ENCODE results near the gene SOX5.

The SOX5 gene

GRCh38 chr12:23559268-23559753 lies 390.2 kb downstream of the SOX5 start:
- H3K9me3 ChIP-seq (ENCODE audit: insufficient read depth, low read depth, low read length), result no peaks in the 10 kb centered on the region
- H3K79me2 ChIP-seq (ENCODE audit: insufficient read depth, low read length), result no peaks in the 10 kb centered on the region
- H3K4me1 ChIP-seq (ENCODE audit: insufficient read depth, low read length, poor library complexity, severe bottlenecking), result no peaks in the 10 kb centered on the region
- no peaks in the 10 kb centered on the region for H4K20me1 ChIP-seq (ENCODE audit: insufficient read depth, low read length, poor library complexity, severe bottlenecking)
- H3K9ac ChIP-seq (ENCODE audit: low read depth, low read length, poor library complexity, severe bottlenecking), result no peak overlapping the region
- no peak for TF ChIP-seq EZH2phosphoT487 (IDR thresholded peaks at IDR 0.05; ENCODE audit: borderline replicate concordance)
- TF ChIP-seq, protein P1, sequence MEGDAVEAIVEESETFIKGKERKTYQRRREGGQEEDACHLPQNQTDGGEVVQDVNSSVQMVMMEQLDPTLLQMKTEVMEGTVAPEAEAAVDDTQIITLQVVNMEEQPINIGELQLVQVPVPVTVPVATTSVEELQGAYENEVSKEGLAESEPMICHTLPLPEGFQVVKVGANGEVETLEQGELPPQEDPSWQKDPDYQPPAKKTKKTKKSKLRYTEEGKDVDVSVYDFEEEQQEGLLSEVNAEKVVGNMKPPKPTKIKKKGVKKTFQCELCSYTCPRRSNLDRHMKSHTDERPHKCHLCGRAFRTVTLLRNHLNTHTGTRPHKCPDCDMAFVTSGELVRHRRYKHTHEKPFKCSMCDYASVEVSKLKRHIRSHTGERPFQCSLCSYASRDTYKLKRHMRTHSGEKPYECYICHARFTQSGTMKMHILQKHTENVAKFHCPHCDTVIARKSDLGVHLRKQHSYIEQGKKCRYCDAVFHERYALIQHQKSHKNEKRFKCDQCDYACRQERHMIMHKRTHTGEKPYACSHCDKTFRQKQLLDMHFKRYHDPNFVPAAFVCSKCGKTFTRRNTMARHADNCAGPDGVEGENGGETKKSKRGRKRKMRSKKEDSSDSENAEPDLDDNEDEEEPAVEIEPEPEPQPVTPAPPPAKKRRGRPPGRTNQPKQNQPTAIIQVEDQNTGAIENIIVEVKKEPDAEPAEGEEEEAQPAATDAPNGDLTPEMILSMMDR (conservative IDR thresholded peaks at IDR 0.05; ENCODE audit: low read length), result no peak
- H3K4me3 ChIP-seq (ENCODE audit: low read length, poor library complexity, severe bottlenecking), result no peak overlapping the region
- H3K36me3 ChIP-seq (ENCODE audit: insufficient read depth, low read length), result no peaks in the 10 kb centered on the region
- no peaks in the 10 kb centered on the region for H3K27me3 ChIP-seq (ENCODE audit: insufficient read depth, low read length, poor library complexity, severe bottlenecking)
- H3K4me2 ChIP-seq (ENCODE audit: low read depth, low read length, poor library complexity, severe bottlenecking), result no peak overlapping the region
- no peak overlapping the region for H2AFZ ChIP-seq (ENCODE audit: low read length)
- H3K9me2 ChIP-seq (replicated peaks; ENCODE audit: low read depth, low read length), result no peaks in the 10 kb centered on the region
- no peaks in the 10 kb centered on the region for H3F3A ChIP-seq (ENCODE audit: low read depth)

DNA sequence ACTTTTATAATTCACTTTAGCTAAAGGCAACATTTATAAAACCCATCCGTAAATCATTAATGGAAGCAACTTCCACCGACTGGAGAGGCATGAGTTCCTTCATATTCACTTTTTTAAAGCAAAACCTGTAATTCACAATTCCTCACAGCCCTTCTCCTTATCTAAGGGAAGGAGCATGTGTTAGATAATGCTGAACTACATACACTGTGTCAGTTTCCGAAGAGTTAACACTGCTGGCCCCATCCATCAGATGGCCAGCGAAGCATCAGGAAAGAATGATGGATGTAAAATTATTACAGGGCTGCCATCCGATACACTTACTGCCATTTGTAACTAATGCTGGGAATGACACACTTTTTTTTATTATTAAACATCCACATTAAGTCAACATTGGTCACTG lies 392.8 kb downstream of the SOX5 start:
- Histone ChIP-seq H3F3A (ENCODE audit: low read depth) (no peaks in the 10 kb centered on the region), H3K9me2 (replicated peaks; ENCODE audit: low read depth, low read length) (no peaks in the 10 kb centered on the region), H3K9ac (ENCODE audit: low read depth, low read length, poor library complexity, severe bottlenecking) (no peak overlapping the region), H3K4me2 (ENCODE audit: low read depth, low read length, poor library complexity, severe bottlenecking) (no peak overlapping the region), H2AFZ (ENCODE audit: low read length) (no peak overlapping the region), H3K36me3 (ENCODE audit: insufficient read depth, low read length) (no peaks in the 10 kb centered on the region), H3K9me3 (ENCODE audit: insufficient read depth, low read depth, low read length) (no peaks in the 10 kb centered on the region), H3K27me3 (ENCODE audit: insufficient read depth, low read length, poor library complexity, severe bottlenecking) (no peaks in the 10 kb centered on the region), H3K79me2 (ENCODE audit: insufficient read depth, low read length) (no peaks in the 10 kb centered on the region), H3K4me3 (ENCODE audit: low read length, poor library complexity, severe bottlenecking) (no peak overlapping the region), H3K4me1 (ENCODE audit: insufficient read depth, low read length, poor library complexity, severe bottlenecking) (no peaks in the 10 kb centered on the region), H4K20me1 (ENCODE audit: insufficient read depth, low read length, poor library complexity, severe bottlenecking) (no peaks in the 10 kb centered on the region)
- TF ChIP-seq, protein P1 (conservative IDR thresholded peaks at IDR 0.05; ENCODE audit: low read length), result no peak
- TF ChIP-seq EZH2phosphoT487 (IDR thresholded peaks at IDR 0.05; ENCODE audit: borderline replicate concordance), result no peak

DNA sequence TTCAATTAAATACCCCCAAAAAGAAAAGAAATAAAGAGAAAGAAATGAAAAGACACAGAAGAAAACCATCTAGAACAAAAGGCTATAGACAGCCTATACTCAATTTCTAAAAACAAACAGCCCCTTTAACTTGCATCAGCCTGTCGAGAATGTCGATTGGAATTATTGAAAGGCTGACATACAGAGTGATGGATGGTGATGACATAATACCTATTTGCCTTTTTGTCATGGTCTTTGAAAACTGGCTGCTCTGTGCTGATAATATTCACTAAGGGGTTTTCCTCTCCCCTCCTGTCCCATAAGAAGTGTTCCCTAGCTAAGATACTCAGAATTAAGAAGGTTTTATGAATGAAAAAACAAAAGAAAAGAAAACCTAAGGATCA lies 393.7 kb downstream of the SOX5 start:
- no peaks in the 10 kb centered on the region for H3K9me3 ChIP-seq (ENCODE audit: insufficient read depth, low read depth, low read length)
- H4K20me1 ChIP-seq (ENCODE audit: insufficient read depth, low read length, poor library complexity, severe bottlenecking), result no peaks in the 10 kb centered on the region
- no peak overlapping the region for H2AFZ ChIP-seq (ENCODE audit: low read length)
- no peak overlapping the region for H3K4me2 ChIP-seq (ENCODE audit: low read depth, low read length, poor library complexity, severe bottlenecking)
- H3K36me3 ChIP-seq (ENCODE audit: insufficient read depth, low read length), result no peaks in the 10 kb centered on the region
- TF ChIP-seq, protein P1 (conservative IDR thresholded peaks at IDR 0.05; ENCODE audit: low read length), result no peak
- no peak for TF ChIP-seq EZH2phosphoT487 (IDR thresholded peaks at IDR 0.05; ENCODE audit: borderline replicate concordance)
- no peaks in the 10 kb centered on the region for H3K4me1 ChIP-seq (ENCODE audit: insufficient read depth, low read length, poor library complexity, severe bottlenecking)
- no peak overlapping the region for H3K9ac ChIP-seq (ENCODE audit: low read depth, low read length, poor library complexity, severe bottlenecking)
- H3F3A ChIP-seq (ENCODE audit: low read depth), result no peaks in the 10 kb centered on the region
- no peaks in the 10 kb centered on the region for H3K27me3 ChIP-seq (ENCODE audit: insufficient read depth, low read length, poor library complexity, severe bottlenecking)
- no peaks in the 10 kb centered on the region for H3K79me2 ChIP-seq (ENCODE audit: insufficient read depth, low read length)
- H3K4me3 ChIP-seq (ENCODE audit: low read length, poor library complexity, severe bottlenecking), result no peak overlapping the region
- no peaks in the 10 kb centered on the region for H3K9me2 ChIP-seq (replicated peaks; ENCODE audit: low read depth, low read length)
